ENCODE measurements around the gene OGFOD3.
"Not testable (repeated sequence)": the region's sequence is repeated elsewhere in the genome, so short reads cannot be mapped to it uniquely, and the experiment has no call there.

The OGFOD3 gene

GRCh38 chr17:82418001-82418986 lies at the start of gene OGFOD3, which contains the start of gene HEXD:
OGFOD3 (minus strand) TSS chr17:82418586; CDS start chr17:82418485, 101 bp downstream.
HEXD (plus strand) TSS chr17:82418347; CDS start chr17:82419800, 1,453 bp downstream.
- DNase-seq (ENCODE audit: low spot score) = peak; percentile 90

- no peak for DNase-seq (ENCODE audit: low spot score)
Observed at GRCh38 chr17:82465023-82465603, 46.7 kb upstream of the OGFOD3 start.

- no peak for DNase-seq (ENCODE audit: low spot score)
Observed at GRCh38 chr17:82464567-82464929, 46.2 kb upstream of the OGFOD3 start.

- DNase-seq (ENCODE audit: low spot score) = no peak
Observed at GRCh38 chr17:82463925-82464566, 45.7 kb upstream of the OGFOD3 start.

- DNase-seq (ENCODE audit: low spot score) = no peak
Observed at GRCh38 chr17:82463391-82463790, 45.0 kb upstream of the OGFOD3 start.

GRCh38 chr17:82461827-82462524 lies 43.6 kb upstream of the OGFOD3 start:
- DNase-seq (ENCODE audit: low spot score) = peak; percentile 18

GRCh38 chr17:82459936-82460335 lies 41.5 kb upstream of the OGFOD3 start:
- not testable (repeated sequence) for DNase-seq (ENCODE audit: low spot score)

- peak; percentile 55 for DNase-seq (ENCODE audit: low spot score)
Observed at GRCh38 chr17:82458885-82459424, 40.6 kb upstream of the OGFOD3 start.

GRCh38 chr17:82458179-82458884 lies 39.9 kb upstream of the OGFOD3 start, which contains the start of gene NARF:
NARF (plus strand) TSS chr17:82458741; CDS start chr17:82458804, 63 bp downstream.
- peak; percentile 99 for DNase-seq (ENCODE audit: low spot score)

GRCh38 chr17:82457929-82458178 lies 39.5 kb upstream of the OGFOD3 start:
- DNase-seq (ENCODE audit: low spot score) = no peak

GRCh38 chr17:82457073-82457928 lies 38.9 kb upstream of the OGFOD3 start:
- DNase-seq (ENCODE audit: low spot score) = no peak

GRCh38 chr17:82453706-82454105 lies 35.3 kb upstream of the OGFOD3 start:
- not testable (repeated sequence) for DNase-seq (ENCODE audit: low spot score)

GRCh38 chr17:82453151-82453550 lies 34.8 kb upstream of the OGFOD3 start:
- DNase-seq (ENCODE audit: low spot score) = not testable (repeated sequence)

GRCh38 chr17:82452162-82452561 lies 33.8 kb upstream of the OGFOD3 start:
- DNase-seq (ENCODE audit: low spot score) = no peak

- peak; percentile 92 for DNase-seq (ENCODE audit: low spot score)
Observed at GRCh38 chr17:82450357-82451106, 32.1 kb upstream of the OGFOD3 start, which contains the start of gene CYBC1. CYBC1 (minus strand) TSS chr17:82450752; CDS start chr17:82449254, 1,498 bp downstream.

- no peak for DNase-seq (ENCODE audit: low spot score)
Observed at GRCh38 chr17:82449883-82450356, 31.5 kb upstream of the OGFOD3 start.

- DNase-seq (ENCODE audit: low spot score) = no peak
Observed at GRCh38 chr17:82449131-82449882, 30.9 kb upstream of the OGFOD3 start.

GRCh38 chr17:82447876-82448275 lies 29.5 kb upstream of the OGFOD3 start:
- DNase-seq (ENCODE audit: low spot score) = no peak

Data from kidney tubule cell (primary cell).